GM12878 (cell line): ENCODE measurements around the gene MYLK4. TPM values are rescaled to one million over a fixed set of nuclear protein-coding genes. Genes with fewer than 3 reads are reported as not detected.

ENCODE experiments used
- ATAC-seq: fragments of 200-7000 bp; cut with Tn5 transposase; 3 replicates; pipeline ENCODE4 v1.9.1; 2020; ENCODE audit warnings: mild to moderate bottlenecking, moderate library complexity
- BruUV-seq: library from RNA; stranded (reverse); fragments of 400-500 nt; replicated peaks from 2 replicates; lab custom pipeline; 2021; lab: Mats Ljungman, UMichigan
- CTCF ChIA-PET: fragments of 300-600 bp; sonication (Branson Sonifier 250); formaldehyde crosslinking; extraction: SDS; loops from one replicate; lab custom pipeline; 2021; ENCODE audit warnings: inconsistent platforms; lab: Yijun Ruan, JAX
- POLR2A ChIA-PET: fragments of 350-600 bp; formaldehyde crosslinking; extraction: SDS; loops from one replicate; lab custom pipeline; 2021; ENCODE audit warnings: inconsistent platforms; lab: Charles Lee
- RAD21 ChIA-PET: fragments of 300-600 bp; sonication (Branson Sonifier 250); formaldehyde crosslinking; loops from one replicate; lab custom pipeline; 2023; ENCODE audit warnings: antibody characterized with exemption; ENCODE audit not compliant: unreplicated experiment; lab: Charles Lee
- SMC1A ChIA-PET: fragments of 300-600 bp; sonication (Branson Sonifier 250); formaldehyde crosslinking; loops from one replicate; lab custom pipeline; 2023; ENCODE audit not compliant: unreplicated experiment, uncharacterized antibody; lab: Charles Lee
- DNase-seq: peaks from one replicate; pipeline ENCODE4 v3.0.0-alpha.2; 2011; ENCODE audit warnings: low read depth, low spot score
- FAIRE-seq: peaks from 3 replicates; lab custom pipeline; 2011; peaks lifted over from hg19 to GRCh38; lab: Jason Lieb, UNC
- H2AFZ ChIP-seq: 2 replicates; pipeline ENCODE4 v1.6.0; 2011; ENCODE audit warnings: low read depth, low read length, control low read depth; ENCODE audit not compliant: control insufficient read depth
- H3K27ac ChIP-seq: 2 replicates; pipeline ENCODE4 v1.5.1; 2011; ENCODE audit warnings: control low read depth; ENCODE audit not compliant: control insufficient read depth, insufficient read depth
- H3K27me3 ChIP-seq, 2 experiments: replicated peaks in 1 of 2; 2 replicates each; pipeline versions ENCODE4 v1.6.0 to v1.6.1; 2011; ENCODE audit warnings: low read length in 1 of 2; ENCODE audit not compliant: control insufficient read depth in 2 of 2, insufficient read depth in 2 of 2
- H3K36me3 ChIP-seq, 2 experiments: 2 replicates each; pipeline ENCODE4 v1.5.1; 2011; ENCODE audit warnings: low read length in 1 of 2; ENCODE audit not compliant: control insufficient read depth in 2 of 2, insufficient read depth in 2 of 2
- H3K4me1 ChIP-seq: 2 replicates; pipeline ENCODE4 v1.6.1; 2011; ENCODE audit warnings: mild to moderate bottlenecking, low read length, moderate library complexity, mixed read lengths; ENCODE audit not compliant: control insufficient read depth, insufficient read depth
- H3K4me2 ChIP-seq: 2 replicates; pipeline ENCODE4 v1.6.0; 2011; ENCODE audit warnings: control low read depth; ENCODE audit not compliant: control insufficient read depth, insufficient read depth
- H3K4me3 ChIP-seq: fragments of 200-600 bp; sonication (generic); 2 replicates; pipeline ENCODE4 v1.5.1; 2016
- H3K79me2 ChIP-seq: 2 replicates; pipeline ENCODE4 v1.6.0; 2011; ENCODE audit warnings: low read length; ENCODE audit not compliant: control insufficient read depth, insufficient read depth
- H3K9ac ChIP-seq: 2 replicates; pipeline ENCODE4 v1.8.0; 2011; ENCODE audit warnings: low read length, control low read depth, mixed read lengths; ENCODE audit not compliant: control insufficient read depth, insufficient read depth
- H3K9me3 ChIP-seq: replicated peaks from 3 replicates; pipeline ENCODE4 v1.5.1; 2011; ENCODE audit warnings: mild to moderate bottlenecking, low read length; ENCODE audit not compliant: control insufficient read depth, insufficient read depth
- H4K20me1 ChIP-seq: 2 replicates; pipeline ENCODE4 v1.6.0; 2011; ENCODE audit not compliant: control insufficient read depth, insufficient read depth
- ATF2 ChIP-seq: IDR thresholded peaks from 2 replicates; pipeline ENCODE4 v1.6.1; 2012; ENCODE audit warnings: low read length, inconsistent platforms
- BHLHE40 ChIP-seq, 2 experiments: fragments of 450-650 bp in 1 of 2; IDR thresholded peaks; 2 replicates each; pipeline ENCODE4 v1.6.1; 2011 to 2017; ENCODE audit warnings: low read depth in 2 of 2, borderline replicate concordance in 1 of 2, improper control_type of control experiment in 1 of 2, low read length in 1 of 2, mild to moderate bottlenecking in 1 of 2
- CHD1 ChIP-seq: IDR thresholded peaks from 2 replicates; pipeline ENCODE4 v1.6.1; 2012; ENCODE audit warnings: low read depth, low read length, improper control_type of control experiment
- CHD2 ChIP-seq: IDR thresholded peaks from 2 replicates; pipeline ENCODE4 v1.6.1; 2011; ENCODE audit warnings: low read depth, low read length, improper control_type of control experiment, borderline replicate concordance
- EZH2 ChIP-seq: IDR thresholded peaks from 2 replicates; pipeline ENCODE4 v1.6.1; 2012; ENCODE audit warnings: low read depth, mild to moderate bottlenecking, control low read depth, inconsistent platforms, low read length, borderline replicate concordance; ENCODE audit not compliant: control insufficient read depth
- NFYB ChIP-seq: IDR thresholded peaks from 2 replicates; pipeline ENCODE4 v1.6.1; 2011; ENCODE audit warnings: low read depth, mild to moderate bottlenecking, low read length, improper control_type of control experiment, moderate library complexity; ENCODE audit not compliant: insufficient read depth
- POLR2A ChIP-seq: IDR thresholded peaks from 2 replicates; pipeline ENCODE4 v1.6.1; 2011; ENCODE audit warnings: low read depth, mild to moderate bottlenecking, low read length
- RB1 ChIP-seq: fragments of 450-650 bp; formaldehyde crosslinking; IDR thresholded peaks from 2 replicates; pipeline ENCODE4 v1.6.1; 2017; ENCODE audit warnings: mild to moderate bottlenecking, borderline replicate concordance
- SIX5 ChIP-seq: IDR thresholded peaks from 2 replicates; pipeline ENCODE4 v1.6.1; 2011; ENCODE audit warnings: mild to moderate bottlenecking, low read depth, low read length, moderate library complexity; ENCODE audit not compliant: severe bottlenecking
- SRF ChIP-seq, 2 experiments: IDR thresholded peaks; 2 replicates each; pipeline ENCODE4 v1.6.1; 2011; ENCODE audit warnings: low read depth in 2 of 2, low read length in 2 of 2, mild to moderate bottlenecking in 1 of 2, moderate library complexity in 1 of 2
- TAF1 ChIP-seq: IDR thresholded peaks from 2 replicates; pipeline ENCODE4 v1.6.1; 2011; ENCODE audit warnings: mild to moderate bottlenecking, low read depth, low read length, borderline replicate concordance
- TBL1XR1 ChIP-seq: IDR thresholded peaks from 2 replicates; pipeline ENCODE4 v1.6.1; 2012; ENCODE audit warnings: low read depth, low read length, improper control_type of control experiment
- ZBTB11 ChIP-seq: fragments of 450-650 bp; formaldehyde crosslinking; IDR thresholded peaks from 2 replicates; pipeline ENCODE4 v1.5.0; 2022; ENCODE audit warnings: mild to moderate bottlenecking, missing genetic modification characterization
- WGBS: methylation state at CpG from one replicate; pipeline ENCODE4 v1.1.6; 2016; ENCODE audit warnings: low lambda C conversion rate; ENCODE audit not compliant: insufficient replicate concordance, insufficient coverage; ENCODE audit errors: missing lambda C conversion rate; 5-methylcytosine and 5-hydroxymethylcytosine counted together
- in situ Hi-C: fragments of 300-500 bp; cut with MboI; formaldehyde crosslinking; loops from 9 replicates; pipeline ENCODE4 v1.14.3; 2018; ENCODE audit warnings: mixed read lengths
- intact Hi-C: fragments of 100-400 bp; cut with micrococcal nuclease; formaldehyde crosslinking; loops from one replicate; pipeline ENCODE4 v1.14.2; 2022; ENCODE audit not compliant: unreplicated experiment
- polyA plus RNA-seq, 11 experiments: library from polyadenylated mRNA; depleted of rRNA in 4 of 11; unstranded in 6 of 11; stranded (reverse) in 5 of 11; fragments of >200 nt; fragmentation: Nextera tagmentation in 4 of 11; fragmentation: Illumina TruSeq in 1 of 11; extraction: Ambion mirVana in 4 of 11; extraction: Trizol in 1 of 11; gene quantifications; 1 replicate in 1 of 11; 2 replicates in 10 of 11; pipeline versions ENCODE4 v1.2.1 to v1.2.3, GENCODE V29; 2011 to 2016; ENCODE audit warnings: inconsistent platforms in 2 of 11, missing spikeins in 2 of 11, low read depth in 1 of 11
- total RNA-seq, 4 experiments: library from RNA; depleted of rRNA in 3 of 4; stranded (reverse); fragments of >200 nt in 3 of 4; fragmentation: Illumina TruSeq in 1 of 4; extraction: Trizol in 1 of 4; gene quantifications; 2 replicates each; pipeline versions ENCODE4 v1.2.1 to v1.2.3, GENCODE V29; 2013 to 2021
- TF ChIP-seq, protein P1 (sequence below): IDR thresholded peaks from 2 replicates; pipeline ENCODE4 v1.6.1; 2012; ENCODE audit warnings: low read depth, low read length, improper control_type of control experiment

The MYLK4 gene
- total and polyA plus RNA-seq, 10 of the 15 experiments (the other 5 are each of a cell fraction or from before 2014, with no cell fraction given): under 0.01 to 0.09 (median 0.05) TPM; not detected in 1

- SMC1A ChIA-PET: no interaction called here
- intact Hi-C loops (no loop called here), in situ Hi-C loops (no loop called here)
- Histone ChIP-seq H3K4me2 (no peak overlapping the region), H2AFZ (no peak overlapping the region), H3K9me3 (no peaks in the 10 kb centered on the region), H3K79me2 (no peaks in the 10 kb centered on the region), H3K27ac (no peak overlapping the region), H3K36me3 (no peaks in the 10 kb centered on the region), H3K27me3 (peaks cover 4% of the 10 kb centered on the region in 2 experiments), H3K4me1 (no peaks in the 10 kb centered on the region), H3K4me3 (no peak overlapping the region), H3K9ac (no peak overlapping the region), H4K20me1 (no peaks in the 10 kb centered on the region)
- WGBS: 27% methylated on average over 7 of the region's 7 CpGs
- TF ChIP-seq CHD1 (no peak), RB1 (no peak), TAF1 (no peak), ATF2 (no peak), NFYB (no peak), EZH2 (no peak), TBL1XR1 (no peak), SIX5 (no peak), SRF (IDR thresholded peaks at IDR 0.05; ENCODE audit: low read depth in 2 of 2, low read length in 2 of 2) (no peak), ZBTB11 (CRISPR knock-in tag) (no peak), CHD2 (no peak), BHLHE40 (IDR thresholded peaks at IDR 0.05; ENCODE audit: borderline replicate concordance in 1 of 2, low read depth in 2 of 2, low read length in 1 of 2) (no peak), POLR2A (no peak)
- TF ChIP-seq, protein P1, sequence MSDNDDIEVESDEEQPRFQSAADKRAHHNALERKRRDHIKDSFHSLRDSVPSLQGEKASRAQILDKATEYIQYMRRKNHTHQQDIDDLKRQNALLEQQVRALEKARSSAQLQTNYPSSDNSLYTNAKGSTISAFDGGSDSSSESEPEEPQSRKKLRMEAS: no peak
- no peak for DNase-seq
- CTCF ChIA-PET: no interaction called here
- ATAC-seq: no peak
- RAD21 ChIA-PET: interaction anchor here (0.9 kb wide), 1 partner anchor 18 kb away, joined by 3 read pairs; no protein-coding TSS in a partner anchor
- FAIRE-seq: no peak
- BruUV-seq: no TSS peak
- POLR2A ChIA-PET: no interaction called here
Observed at GRCh38 chr6:2616811-2617210, 133.9 kb downstream of the MYLK4 start.
